ENCODE data around the gene AKAP12.

Gene AKAP12, protein sequence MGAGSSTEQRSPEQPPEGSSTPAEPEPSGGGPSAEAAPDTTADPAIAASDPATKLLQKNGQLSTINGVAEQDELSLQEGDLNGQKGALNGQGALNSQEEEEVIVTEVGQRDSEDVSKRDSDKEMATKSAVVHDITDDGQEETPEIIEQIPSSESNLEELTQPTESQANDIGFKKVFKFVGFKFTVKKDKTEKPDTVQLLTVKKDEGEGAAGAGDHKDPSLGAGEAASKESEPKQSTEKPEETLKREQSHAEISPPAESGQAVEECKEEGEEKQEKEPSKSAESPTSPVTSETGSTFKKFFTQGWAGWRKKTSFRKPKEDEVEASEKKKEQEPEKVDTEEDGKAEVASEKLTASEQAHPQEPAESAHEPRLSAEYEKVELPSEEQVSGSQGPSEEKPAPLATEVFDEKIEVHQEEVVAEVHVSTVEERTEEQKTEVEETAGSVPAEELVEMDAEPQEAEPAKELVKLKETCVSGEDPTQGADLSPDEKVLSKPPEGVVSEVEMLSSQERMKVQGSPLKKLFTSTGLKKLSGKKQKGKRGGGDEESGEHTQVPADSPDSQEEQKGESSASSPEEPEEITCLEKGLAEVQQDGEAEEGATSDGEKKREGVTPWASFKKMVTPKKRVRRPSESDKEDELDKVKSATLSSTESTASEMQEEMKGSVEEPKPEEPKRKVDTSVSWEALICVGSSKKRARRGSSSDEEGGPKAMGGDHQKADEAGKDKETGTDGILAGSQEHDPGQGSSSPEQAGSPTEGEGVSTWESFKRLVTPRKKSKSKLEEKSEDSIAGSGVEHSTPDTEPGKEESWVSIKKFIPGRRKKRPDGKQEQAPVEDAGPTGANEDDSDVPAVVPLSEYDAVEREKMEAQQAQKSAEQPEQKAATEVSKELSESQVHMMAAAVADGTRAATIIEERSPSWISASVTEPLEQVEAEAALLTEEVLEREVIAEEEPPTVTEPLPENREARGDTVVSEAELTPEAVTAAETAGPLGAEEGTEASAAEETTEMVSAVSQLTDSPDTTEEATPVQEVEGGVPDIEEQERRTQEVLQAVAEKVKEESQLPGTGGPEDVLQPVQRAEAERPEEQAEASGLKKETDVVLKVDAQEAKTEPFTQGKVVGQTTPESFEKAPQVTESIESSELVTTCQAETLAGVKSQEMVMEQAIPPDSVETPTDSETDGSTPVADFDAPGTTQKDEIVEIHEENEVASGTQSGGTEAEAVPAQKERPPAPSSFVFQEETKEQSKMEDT (N-terminal part only)

DNA sequence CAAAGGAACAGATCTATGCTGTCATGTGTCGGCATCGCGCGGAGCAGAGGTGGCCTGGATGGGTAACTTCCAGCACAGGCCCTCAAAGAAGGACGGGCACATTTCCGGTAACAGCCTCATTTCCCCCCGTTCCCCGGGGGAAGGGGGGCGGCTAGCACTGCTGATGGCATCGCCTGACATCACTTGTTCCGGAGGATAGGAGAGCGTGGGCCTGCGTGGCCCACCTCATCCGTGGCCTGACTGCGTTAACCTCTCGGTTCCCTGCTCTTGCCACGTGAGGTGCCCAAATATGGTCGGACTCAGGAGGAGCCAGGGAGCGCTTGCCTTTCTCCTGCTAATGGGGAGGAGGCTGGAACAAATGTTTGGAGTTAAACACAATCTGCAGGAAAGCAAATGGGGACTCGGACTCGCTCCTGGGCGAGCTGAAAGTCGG is at the start of gene AKAP12:
Gene AKAP12, plus strand, starts transcription at position 365 of the 433 bp plus-strand sequence. CDS start 596 bp downstream, outside the sequence.
- peak within 1 kb of the TSS; percentile 71 for H3K4me3 ChIP-seq (ENCODE audit: low read length)
- peak within 1 kb of the TSS; percentile 82 for H3K9ac ChIP-seq (ENCODE audit: low read depth, low read length)
- H3K9me3 ChIP-seq (ENCODE audit: insufficient read depth, low read depth, low read length) = no peaks in the 10 kb centered on the region
- H3K4me1 ChIP-seq (ENCODE audit: insufficient read depth, low read length) = peaks cover 16% of the 10 kb centered on the region; the same call in 1 of the 2 replicates
- H3K27ac ChIP-seq (ENCODE audit: low read length) = peak within 1 kb of the TSS; percentile 13
- no peaks in the 10 kb centered on the region for H3K36me3 ChIP-seq (ENCODE audit: insufficient read depth, low read depth, low read length)
- H3K27me3 ChIP-seq (ENCODE audit: insufficient read depth, low read length) = peaks cover 6% of the 10 kb centered on the region; the same call in 1 of the 2 replicates

GRCh38 chr6:151191527-151191926 is 48.2 kb upstream of the AKAP12 start:
- Histone ChIP-seq H3K9me3 (ENCODE audit: insufficient read depth, low read depth, low read length) (no peaks in the 10 kb centered on the region; the same call in 1 of the 2 replicates), H3K36me3 (ENCODE audit: insufficient read depth, low read depth, low read length) (no peaks in the 10 kb centered on the region), H3K4me3 (ENCODE audit: low read length) (no peak overlapping the region), H3K9ac (ENCODE audit: low read depth, low read length) (no peak overlapping the region), H3K27me3 (ENCODE audit: insufficient read depth, low read length) (no peaks in the 10 kb centered on the region), H3K4me1 (ENCODE audit: insufficient read depth, low read length) (peaks cover 3% of the 10 kb centered on the region), H3K27ac (ENCODE audit: low read length) (no peak overlapping the region)

DNA sequence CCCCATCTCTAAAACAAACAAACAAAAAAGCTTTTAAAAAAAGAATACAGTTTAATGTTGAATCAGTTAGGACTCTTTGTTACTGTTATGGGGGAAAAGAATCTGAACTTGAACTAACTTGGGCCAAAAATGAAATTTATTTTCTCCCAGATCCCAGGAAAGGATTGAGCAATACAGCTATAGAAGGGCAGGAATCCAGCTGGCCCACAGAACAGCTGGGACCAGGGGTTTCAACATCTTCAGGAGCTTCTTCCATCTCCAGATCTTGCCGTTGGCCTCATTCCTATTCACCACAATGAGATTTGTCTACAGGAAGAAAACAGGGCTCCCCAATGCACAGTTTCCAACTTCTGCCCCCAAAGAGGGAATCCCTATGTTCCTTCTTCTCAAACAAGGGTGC is 43.2 kb upstream of the AKAP12 start:
- Histone ChIP-seq H3K27ac (ENCODE audit: low read length) (no peak overlapping the region), H3K9ac (ENCODE audit: low read depth, low read length) (no peak overlapping the region), H3K4me3 (ENCODE audit: low read length) (no peak overlapping the region), H3K36me3 (ENCODE audit: insufficient read depth, low read depth, low read length) (no peaks in the 10 kb centered on the region), H3K9me3 (ENCODE audit: insufficient read depth, low read depth, low read length) (no peaks in the 10 kb centered on the region; the same call in 1 of the 2 replicates), H3K4me1 (ENCODE audit: insufficient read depth, low read length) (no peaks in the 10 kb centered on the region), H3K27me3 (ENCODE audit: insufficient read depth, low read length) (no peaks in the 10 kb centered on the region)

GRCh38 chr6:151197556-151197955 is 42.2 kb upstream of the AKAP12 start:
- Histone ChIP-seq H3K9me3 (ENCODE audit: insufficient read depth, low read depth, low read length) (no peaks in the 10 kb centered on the region; the same call in 1 of the 2 replicates), H3K27ac (ENCODE audit: low read length) (no peak overlapping the region), H3K36me3 (ENCODE audit: insufficient read depth, low read depth, low read length) (no peaks in the 10 kb centered on the region), H3K4me3 (ENCODE audit: low read length) (no peak overlapping the region), H3K9ac (ENCODE audit: low read depth, low read length) (no peak overlapping the region), H3K4me1 (ENCODE audit: insufficient read depth, low read length) (no peaks in the 10 kb centered on the region), H3K27me3 (ENCODE audit: insufficient read depth, low read length) (no peaks in the 10 kb centered on the region)

DNA sequence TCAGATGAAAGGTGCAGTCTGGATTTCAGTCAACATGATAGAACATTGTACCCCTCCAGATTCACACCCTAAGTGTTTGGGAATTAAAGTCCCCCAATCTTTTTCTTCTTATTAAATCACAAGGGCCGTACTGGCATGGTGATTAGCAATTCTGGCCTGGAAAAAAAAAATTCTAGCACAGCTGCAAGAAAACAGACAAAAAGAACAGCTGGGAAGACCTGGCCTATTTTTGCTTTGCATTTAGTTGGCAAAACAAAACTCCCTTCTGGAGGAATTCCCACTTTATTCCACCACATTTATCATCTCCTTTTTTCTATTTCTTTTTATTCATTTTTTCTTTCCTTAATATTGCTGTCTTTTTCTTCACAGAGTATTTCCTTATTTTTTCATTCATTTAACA is 39.8 kb upstream of the AKAP12 start:
- H3K27ac ChIP-seq (ENCODE audit: low read length) = no peak overlapping the region
- no peaks in the 10 kb centered on the region for H3K4me1 ChIP-seq (ENCODE audit: insufficient read depth, low read length)

DNA sequence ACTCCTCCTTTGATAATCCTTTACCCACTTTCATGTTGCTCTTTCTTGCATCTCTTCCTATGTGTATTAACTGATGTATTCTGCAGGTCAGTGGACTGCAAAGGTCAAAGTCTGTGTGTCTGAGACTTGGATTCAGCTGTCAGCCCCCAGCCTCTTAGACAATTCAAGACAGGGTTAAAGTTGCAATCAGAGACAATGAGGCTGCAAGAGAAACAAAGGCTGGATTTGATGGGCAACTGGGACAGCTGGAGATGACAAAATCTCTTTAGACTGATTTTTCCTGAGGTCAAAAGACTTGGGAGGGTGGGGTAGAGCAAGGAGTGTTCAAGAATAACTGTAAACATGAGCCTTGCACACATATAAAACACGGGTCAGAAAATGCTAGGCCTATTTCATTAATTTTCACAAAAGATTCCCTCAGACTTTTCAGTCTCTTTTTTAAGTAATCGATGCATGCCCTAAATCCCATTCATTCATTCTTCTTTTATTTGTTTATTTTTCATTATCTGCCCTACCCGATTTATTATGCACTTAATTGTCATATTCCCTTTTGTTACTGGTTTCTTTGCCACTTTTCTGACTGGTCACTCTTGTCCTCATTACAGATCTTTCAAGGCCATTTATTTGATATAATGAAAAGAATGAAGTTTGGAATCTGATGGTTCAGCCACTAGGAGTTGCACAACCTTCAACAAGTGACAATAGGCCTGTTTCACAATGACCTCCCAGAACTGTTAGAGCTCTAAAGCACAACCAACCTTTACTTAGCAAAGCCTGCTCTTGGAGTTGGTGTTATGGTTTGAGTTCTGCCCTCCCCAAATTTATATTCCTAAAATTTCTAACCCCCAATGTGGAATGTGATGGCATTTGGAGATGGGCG is 33.8 kb upstream of the AKAP12 start:
- Histone ChIP-seq H3K4me3 (ENCODE audit: low read length) (no peak overlapping the region), H3K27ac (ENCODE audit: low read length) (no peak overlapping the region), H3K9me3 (ENCODE audit: insufficient read depth, low read depth, low read length) (no peaks in the 10 kb centered on the region; the same call in 1 of the 2 replicates), H3K27me3 (ENCODE audit: insufficient read depth, low read length) (no peaks in the 10 kb centered on the region), H3K9ac (ENCODE audit: low read depth, low read length) (no peak overlapping the region), H3K4me1 (ENCODE audit: insufficient read depth, low read length) (no peaks in the 10 kb centered on the region), H3K36me3 (ENCODE audit: insufficient read depth, low read depth, low read length) (no peaks in the 10 kb centered on the region)

More for the DNA sequence above, 39.8 kb upstream of the AKAP12 start:
- no peak overlapping the region for H3K9ac ChIP-seq (ENCODE audit: low read depth, low read length)
- H3K27me3 ChIP-seq (ENCODE audit: insufficient read depth, low read length) = no peaks in the 10 kb centered on the region
- no peaks in the 10 kb centered on the region for H3K36me3 ChIP-seq (ENCODE audit: insufficient read depth, low read depth, low read length)
- no peaks in the 10 kb centered on the region; the same call in 1 of the 2 replicates for H3K9me3 ChIP-seq (ENCODE audit: insufficient read depth, low read depth, low read length)
- no peak overlapping the region for H3K4me3 ChIP-seq (ENCODE audit: low read length)

DNA sequence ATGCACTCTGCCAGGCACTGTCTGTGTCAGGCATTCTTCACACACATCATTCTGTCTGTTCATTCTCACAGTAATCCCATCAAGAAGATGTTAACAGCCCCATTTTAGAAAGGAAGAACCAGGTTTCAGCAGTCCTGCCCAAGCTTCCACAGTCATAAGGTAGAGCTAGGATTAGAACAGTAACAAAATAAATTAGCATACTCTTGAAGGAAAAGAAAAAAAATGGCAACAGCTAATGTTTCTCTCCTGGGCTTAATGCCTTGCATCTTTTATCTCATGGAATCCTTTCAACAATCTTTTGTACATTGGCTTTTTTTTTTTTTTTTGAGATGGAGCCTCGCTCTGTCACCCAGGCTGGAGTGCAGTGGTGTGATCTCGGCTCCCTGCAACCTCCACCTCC is 32.1 kb upstream of the AKAP12 start:
- Histone ChIP-seq H3K4me3 (ENCODE audit: low read length) (no peak overlapping the region), H3K27me3 (ENCODE audit: insufficient read depth, low read length) (no peaks in the 10 kb centered on the region), H3K36me3 (ENCODE audit: insufficient read depth, low read depth, low read length) (no peaks in the 10 kb centered on the region), H3K9me3 (ENCODE audit: insufficient read depth, low read depth, low read length) (peaks cover 3% of the 10 kb centered on the region; the same call in 1 of the 2 replicates), H3K27ac (ENCODE audit: low read length) (no peak overlapping the region), H3K9ac (ENCODE audit: low read depth, low read length) (no peak overlapping the region), H3K4me1 (ENCODE audit: insufficient read depth, low read length) (no peaks in the 10 kb centered on the region)

- Histone ChIP-seq H3K36me3 (ENCODE audit: insufficient read depth, low read depth, low read length) (no peaks in the 10 kb centered on the region), H3K27me3 (ENCODE audit: insufficient read depth, low read length) (no peaks in the 10 kb centered on the region), H3K9ac (ENCODE audit: low read depth, low read length) (no peak overlapping the region), H3K27ac (ENCODE audit: low read length) (no peak overlapping the region), H3K9me3 (ENCODE audit: insufficient read depth, low read depth, low read length) (peaks cover 10% of the 10 kb centered on the region; the same call in 1 of the 2 replicates), H3K4me3 (ENCODE audit: low read length) (no peak overlapping the region), H3K4me1 (ENCODE audit: insufficient read depth, low read length) (no peaks in the 10 kb centered on the region)
Observed at GRCh38 chr6:151209071-151209831, 30.5 kb upstream of the AKAP12 start.

DNA sequence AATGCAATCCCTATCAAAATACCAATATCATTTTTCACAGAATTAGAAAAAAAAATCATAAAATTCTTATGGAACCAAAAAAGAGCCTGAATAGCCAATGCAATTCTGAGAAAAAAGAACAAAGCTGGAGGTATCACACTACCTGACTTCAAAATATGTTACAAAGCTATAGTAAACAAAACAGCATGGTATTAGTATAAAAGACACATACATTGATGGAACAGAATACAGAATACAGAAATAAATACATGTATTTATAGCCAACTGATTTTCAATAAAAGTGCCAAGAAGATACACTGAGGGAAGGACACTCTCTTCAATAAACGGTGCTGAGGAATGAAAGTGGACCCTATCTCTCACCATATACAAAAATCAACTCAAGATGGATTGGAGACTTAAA is 28.7 kb upstream of the AKAP12 start:
- H3K27me3 ChIP-seq (ENCODE audit: insufficient read depth, low read length) = no peaks in the 10 kb centered on the region
- H3K9ac ChIP-seq (ENCODE audit: low read depth, low read length) = no peak overlapping the region
- H3K36me3 ChIP-seq (ENCODE audit: insufficient read depth, low read depth, low read length) = no peaks in the 10 kb centered on the region
- peaks cover 10% of the 10 kb centered on the region; the same call in 1 of the 2 replicates for H3K9me3 ChIP-seq (ENCODE audit: insufficient read depth, low read depth, low read length)
- H3K4me3 ChIP-seq (ENCODE audit: low read length) = no peak overlapping the region
- H3K27ac ChIP-seq (ENCODE audit: low read length) = no peak overlapping the region
- H3K4me1 ChIP-seq (ENCODE audit: insufficient read depth, low read length) = no peaks in the 10 kb centered on the region

DNA sequence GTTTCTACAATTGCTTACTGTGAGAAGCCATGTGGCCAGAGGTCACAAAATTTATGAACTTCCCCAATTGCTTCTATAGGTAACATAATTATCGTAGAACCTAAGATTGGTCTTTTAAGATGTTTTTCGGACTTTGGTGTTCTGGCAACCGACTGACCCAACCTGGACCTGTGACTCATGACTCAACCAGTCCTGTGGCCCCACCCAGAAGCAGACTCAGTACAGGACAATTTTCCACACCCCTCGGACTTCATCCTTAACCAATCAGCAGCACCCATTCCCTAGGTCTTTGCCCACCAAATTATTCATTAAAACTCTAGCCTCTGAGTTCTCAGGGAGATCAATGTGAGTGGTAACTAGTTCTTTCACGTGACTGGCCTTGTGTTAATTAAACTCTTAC is 26.4 kb upstream of the AKAP12 start:
- Histone ChIP-seq H3K36me3 (ENCODE audit: insufficient read depth, low read depth, low read length) (no peaks in the 10 kb centered on the region), H3K9me3 (ENCODE audit: insufficient read depth, low read depth, low read length) (peaks cover 10% of the 10 kb centered on the region; the same call in 1 of the 2 replicates), H3K4me3 (ENCODE audit: low read length) (no peak overlapping the region), H3K27ac (ENCODE audit: low read length) (no peak overlapping the region), H3K9ac (ENCODE audit: low read depth, low read length) (no peak overlapping the region), H3K4me1 (ENCODE audit: insufficient read depth, low read length) (no peaks in the 10 kb centered on the region), H3K27me3 (ENCODE audit: insufficient read depth, low read length) (no peaks in the 10 kb centered on the region)
